Measurements from ENCODE around the gene TMSB10.

TMSB10 gene

GRCh38 chr2:84880395-84880644, 25.1 kb upstream of the TMSB10 start:
- H3K4me3 ChIP-seq (replicated peaks; ENCODE audit: low read depth, low read length), result peak overlapping the region; percentile 61
- DNase-seq (ENCODE audit: low read depth), result no peak
- TF ChIP-seq CTCF (IDR thresholded peaks at IDR 0.05; ENCODE audit: low read length, missing control alignments), result no peak

- DNase-seq (ENCODE audit: low read depth), result no peak
- peak within 1 kb of the TSS; percentile 61 for H3K4me3 ChIP-seq (replicated peaks; ENCODE audit: low read depth, low read length)
- no peak for TF ChIP-seq CTCF (IDR thresholded peaks at IDR 0.05; ENCODE audit: low read length, missing control alignments)
These were observed 24.6 kb upstream of the TMSB10 start, which contains the start of gene TRABD2A for GRCh38 chr2:84880645-84881521. TRABD2A (minus strand) TSS chr2:84881084; CDS start chr2:84881039, 45 bp downstream.

GRCh38 chr2:84881581-84882413, 23.7 kb upstream of the TMSB10 start:
- TF ChIP-seq CTCF (IDR thresholded peaks at IDR 0.05; ENCODE audit: low read length, missing control alignments), result peak; percentile 75
- DNase-seq (ENCODE audit: low read depth), result peak; percentile 84
- H3K4me3 ChIP-seq (replicated peaks; ENCODE audit: low read depth, low read length), result peak overlapping the region; percentile 61

- no peak for DNase-seq (ENCODE audit: low read depth)
- TF ChIP-seq CTCF (IDR thresholded peaks at IDR 0.05; ENCODE audit: low read length, missing control alignments), result no peak
- peak overlapping the region; percentile 61 for H3K4me3 ChIP-seq (replicated peaks; ENCODE audit: low read depth, low read length)
These were observed 23.1 kb upstream of the TMSB10 start for GRCh38 chr2:84882414-84882738.

GRCh38 chr2:84882775-84883550, 22.5 kb upstream of the TMSB10 start:
- no peak for TF ChIP-seq CTCF (IDR thresholded peaks at IDR 0.05; ENCODE audit: low read length, missing control alignments)
- no peak overlapping the region for H3K4me3 ChIP-seq (replicated peaks; ENCODE audit: low read depth, low read length)
- no peak for DNase-seq (ENCODE audit: low read depth)

- no peak for DNase-seq (ENCODE audit: low read depth)
- H3K4me3 ChIP-seq (replicated peaks; ENCODE audit: low read depth, low read length), result no peak overlapping the region
- TF ChIP-seq CTCF (IDR thresholded peaks at IDR 0.05; ENCODE audit: low read length, missing control alignments), result no peak
These were observed 21.0 kb upstream of the TMSB10 start for GRCh38 chr2:84884449-84884848.
